Measurements from ENCODE around the gene SLC17A9.

The SLC17A9 gene

DNA sequence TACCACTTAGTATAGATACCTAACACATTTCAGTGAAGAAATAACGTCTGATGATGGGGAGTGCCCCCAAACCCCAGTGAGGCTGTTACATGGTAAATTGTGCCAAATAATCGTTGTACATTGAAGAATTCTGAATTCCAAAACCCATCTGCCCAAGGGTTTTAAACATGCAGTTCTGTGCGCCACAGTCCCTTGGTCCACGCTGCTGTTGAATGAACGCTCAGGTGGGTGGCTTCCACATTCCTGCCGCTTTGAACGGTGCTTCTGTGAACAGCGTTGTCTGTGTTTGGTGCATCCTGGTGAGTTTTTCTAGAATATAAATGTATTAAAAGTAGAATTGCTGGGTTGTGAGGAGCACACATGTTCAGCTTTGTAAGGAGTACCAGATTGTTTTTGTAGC lies 11.6 kb upstream of the SLC17A9 start:
- DNase-seq, result no peak

DNA sequence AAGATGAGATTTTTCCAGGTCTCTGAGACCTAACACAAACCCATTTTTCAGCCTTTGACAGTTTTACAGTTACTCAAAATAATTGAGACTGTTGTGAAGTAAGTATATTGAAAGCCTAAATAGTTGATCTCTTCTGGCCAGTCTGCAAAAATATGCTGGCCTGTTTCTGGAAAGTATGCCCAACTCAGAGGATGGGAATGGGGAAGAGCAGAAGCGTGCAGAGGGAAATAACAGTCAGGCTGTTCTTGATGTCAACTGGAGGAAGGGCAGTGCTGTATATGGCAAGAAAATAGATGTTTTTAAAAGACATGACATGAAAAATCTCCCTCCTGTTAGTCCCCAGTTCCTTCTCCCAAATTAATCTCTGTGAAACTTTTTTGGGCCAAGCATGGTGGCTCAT lies 10.7 kb upstream of the SLC17A9 start:
- no peak for DNase-seq

DNA sequence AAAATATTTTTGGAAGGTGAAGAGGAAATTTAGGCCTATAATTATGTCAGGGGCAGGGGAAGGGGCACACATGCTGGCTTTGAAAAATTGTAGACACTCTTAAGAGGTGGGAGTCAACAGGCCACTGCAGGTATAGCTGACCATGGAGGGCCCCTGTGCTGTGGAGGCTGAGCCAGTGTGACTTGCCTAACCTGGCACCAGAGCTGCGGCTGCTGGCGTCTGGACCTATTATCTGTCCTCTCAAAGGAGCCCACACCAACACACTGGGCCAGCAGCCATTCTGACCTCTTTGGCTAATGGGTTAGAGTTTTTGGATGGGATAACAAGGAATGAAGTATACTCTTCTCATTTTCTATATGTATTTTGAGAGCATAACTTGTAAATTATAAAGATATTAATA lies 10.1 kb upstream of the SLC17A9 start:
- no peak for DNase-seq

DNA sequence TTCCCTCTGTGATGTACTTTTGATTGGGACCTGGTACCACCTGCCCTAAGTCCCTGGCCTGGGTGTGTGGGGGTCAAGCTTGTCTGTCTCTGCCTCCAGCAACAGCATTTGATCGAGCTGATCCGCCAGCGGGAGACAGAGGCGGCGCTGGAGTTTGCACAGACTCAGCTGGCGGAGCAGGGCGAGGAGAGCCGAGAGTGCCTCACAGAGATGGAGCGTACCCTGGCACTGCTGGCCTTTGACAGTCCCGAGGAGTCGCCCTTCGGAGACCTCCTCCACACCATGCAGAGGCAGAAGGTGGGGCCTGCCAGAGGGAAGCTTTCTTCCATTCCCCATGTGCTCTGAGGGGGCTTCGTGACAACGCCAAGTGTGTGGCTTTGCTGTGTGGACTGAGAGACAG lies 9.1 kb upstream of the SLC17A9 start:
- DNase-seq, result no peak

DNA sequence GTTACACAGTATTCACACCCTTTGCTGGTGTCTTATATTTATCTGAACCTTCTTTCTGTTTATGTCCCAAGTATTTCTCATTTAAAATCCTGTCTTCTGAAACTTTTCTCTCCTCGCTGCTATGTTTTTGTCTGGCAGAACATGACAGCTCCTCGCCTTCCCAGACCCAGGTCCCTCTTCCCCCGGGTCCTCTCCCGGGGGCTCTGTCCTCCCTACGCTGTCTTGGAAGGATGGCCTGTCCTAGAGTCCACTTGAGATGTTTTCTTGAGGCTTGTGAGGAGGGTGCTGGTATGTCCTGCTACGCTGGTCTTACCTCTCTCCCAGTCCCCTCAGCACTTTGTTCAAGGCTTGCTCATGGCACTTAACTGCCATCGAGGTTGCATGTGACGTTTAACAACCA lies 8.3 kb upstream of the SLC17A9 start:
- no peak for DNase-seq

DNA sequence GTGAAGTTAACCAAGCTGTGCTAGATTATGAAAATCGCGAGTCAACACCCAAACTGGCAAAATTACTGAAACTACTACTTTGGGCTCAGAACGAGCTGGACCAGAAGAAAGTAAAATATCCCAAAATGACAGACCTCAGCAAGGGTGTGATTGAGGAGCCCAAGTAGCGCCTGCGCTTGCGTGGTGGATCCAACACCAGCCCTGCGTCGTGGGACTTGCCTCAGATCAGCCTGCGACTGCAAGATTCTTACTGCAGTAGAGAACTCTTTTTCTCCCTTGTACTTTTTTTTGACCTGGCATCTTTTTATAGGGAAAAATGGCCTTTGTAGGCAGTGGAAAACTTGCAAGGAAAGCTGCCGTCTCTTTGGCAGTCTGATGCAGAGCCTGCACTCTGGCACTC lies 7.8 kb upstream of the SLC17A9 start:
- DNase-seq, result no peak

DNA sequence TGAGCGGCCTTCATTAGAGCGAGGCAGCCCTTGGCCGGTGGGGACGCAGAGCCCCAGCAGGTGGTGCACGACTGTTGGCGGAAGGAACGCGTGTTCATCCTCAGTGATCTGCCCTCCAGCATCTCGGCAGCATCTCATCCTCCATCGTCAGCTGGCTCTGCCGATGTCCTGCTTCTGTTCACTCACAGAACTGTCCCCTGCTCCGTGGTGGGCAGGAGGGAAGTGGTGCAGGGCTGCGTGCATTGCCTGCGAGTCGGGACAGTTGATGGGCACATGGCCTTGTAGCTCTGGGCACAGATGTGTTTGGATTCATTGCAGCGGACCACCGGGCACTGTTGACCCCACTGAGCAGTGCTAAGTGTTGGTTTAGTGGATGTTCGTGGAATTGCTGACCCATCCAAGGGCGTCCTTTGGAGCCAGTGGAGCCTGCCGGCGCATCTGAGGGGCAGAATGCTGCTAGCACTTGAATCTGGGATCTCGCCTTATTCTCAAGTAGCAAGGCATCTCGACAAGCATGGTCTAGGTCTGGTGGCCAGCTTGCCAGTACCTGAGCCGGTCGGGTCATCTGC lies 6.7 kb upstream of the SLC17A9 start:
- DNase-seq, result no peak

DNA sequence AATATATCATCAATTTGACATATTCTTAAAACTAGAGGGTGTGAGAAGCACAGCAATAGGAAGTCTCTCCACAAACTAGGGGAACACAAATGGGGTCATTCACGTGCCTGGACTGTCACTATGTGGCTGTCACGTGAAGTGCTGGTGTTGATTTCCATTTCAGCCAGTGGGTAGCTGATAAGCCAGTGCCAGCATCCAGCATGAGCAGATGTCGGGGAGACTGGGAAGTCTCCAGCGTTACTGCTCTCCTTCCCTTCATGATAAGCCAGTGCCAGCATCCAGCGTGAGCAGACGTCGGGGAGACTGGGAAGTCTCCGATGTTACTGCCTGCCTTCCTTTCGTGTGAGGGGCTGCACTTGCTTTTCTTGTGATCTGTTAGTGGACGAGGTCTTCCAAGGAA lies 5.6 kb upstream of the SLC17A9 start:
- DNase-seq, result no peak

DNA sequence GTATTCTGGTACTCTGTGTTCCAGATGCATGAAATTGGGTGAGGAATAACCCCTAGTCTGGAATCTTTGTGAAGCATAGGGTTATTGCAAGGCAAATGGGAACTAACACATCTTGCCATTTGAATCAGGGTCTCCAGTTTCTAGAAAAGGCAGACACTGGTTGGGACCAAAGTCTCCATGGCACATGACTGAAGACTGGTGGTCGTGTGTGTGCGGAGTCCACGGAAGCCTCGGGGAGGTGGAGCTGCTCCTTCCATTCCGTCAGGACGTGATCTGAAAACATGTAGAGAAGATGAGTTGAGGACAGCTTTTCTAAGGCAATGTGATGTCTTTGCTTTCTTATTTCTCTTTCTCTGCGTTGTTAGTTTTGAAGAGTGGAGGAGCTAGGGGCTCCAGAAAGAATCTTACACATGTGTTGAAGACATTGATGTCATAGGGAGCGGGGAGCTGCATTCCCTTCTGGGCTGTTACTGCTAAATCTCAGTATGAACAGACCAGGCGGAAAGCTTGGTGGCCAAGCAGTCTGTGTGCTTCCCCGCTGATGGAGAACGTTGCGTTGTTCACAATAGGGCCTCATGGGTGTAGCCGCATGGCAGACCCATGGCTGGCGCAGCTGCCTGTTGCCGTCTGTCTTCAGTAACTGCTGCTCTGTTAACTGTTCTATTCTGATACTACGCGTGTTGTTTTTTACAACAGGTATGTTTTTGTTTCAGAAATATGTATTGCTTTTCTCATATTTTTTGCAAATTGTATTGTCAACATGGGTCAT lies 4.8 kb upstream of the SLC17A9 start:
- no peak for DNase-seq

DNA sequence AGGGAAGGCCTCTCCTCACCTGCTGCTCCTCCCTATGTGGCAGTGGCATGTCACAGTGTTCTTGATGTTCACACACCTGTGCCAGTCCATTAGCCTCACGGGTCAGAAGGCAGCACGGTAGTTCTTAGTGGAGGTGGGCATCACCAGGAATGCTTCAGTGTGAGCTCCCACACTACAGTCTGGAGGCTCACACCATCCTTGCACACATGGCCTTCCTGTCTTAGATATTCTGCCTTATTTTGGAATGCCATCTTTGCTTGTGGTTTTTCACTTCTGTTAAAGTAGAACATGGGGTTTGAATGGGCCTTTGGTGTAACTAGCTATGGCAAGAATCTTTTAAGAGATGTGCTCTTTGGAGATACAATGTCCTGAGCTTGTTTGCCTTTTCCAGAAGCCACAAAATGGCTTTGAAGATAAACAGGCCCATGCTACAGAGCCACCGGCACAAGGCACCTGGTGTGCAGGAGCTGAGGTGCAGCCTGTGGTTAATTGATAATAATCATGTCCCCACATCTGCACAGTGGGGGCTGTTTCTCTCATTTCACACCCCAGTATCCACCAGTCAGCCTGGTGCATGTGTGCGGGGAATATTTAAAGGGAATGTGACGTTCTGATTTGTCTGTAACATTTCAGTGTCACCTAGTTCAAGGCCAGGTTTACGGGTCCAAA lies 3.2 kb upstream of the SLC17A9 start:
- no peak for DNase-seq

DNA sequence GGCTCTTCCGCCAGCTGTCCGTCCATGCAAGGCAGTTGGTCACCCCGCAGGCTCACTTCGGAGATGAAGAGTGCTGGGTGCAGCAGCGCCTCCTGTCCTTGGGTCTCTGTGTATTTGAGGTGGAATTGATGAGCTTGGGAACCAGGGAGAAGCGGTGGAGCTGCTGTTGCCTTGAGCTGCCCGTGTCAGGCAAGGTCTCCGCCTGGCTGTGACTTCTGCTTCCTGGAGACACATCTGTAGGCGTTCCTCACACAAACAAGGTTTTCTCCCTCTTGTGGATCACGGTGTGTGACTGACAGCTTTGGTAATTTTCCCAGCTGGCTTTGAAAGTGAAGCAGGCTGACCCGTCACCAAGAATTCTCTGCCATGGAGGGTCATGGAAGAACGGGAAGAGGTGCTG lies 2.5 kb upstream of the SLC17A9 start:
- DNase-seq, result peak; percentile 13

DNA sequence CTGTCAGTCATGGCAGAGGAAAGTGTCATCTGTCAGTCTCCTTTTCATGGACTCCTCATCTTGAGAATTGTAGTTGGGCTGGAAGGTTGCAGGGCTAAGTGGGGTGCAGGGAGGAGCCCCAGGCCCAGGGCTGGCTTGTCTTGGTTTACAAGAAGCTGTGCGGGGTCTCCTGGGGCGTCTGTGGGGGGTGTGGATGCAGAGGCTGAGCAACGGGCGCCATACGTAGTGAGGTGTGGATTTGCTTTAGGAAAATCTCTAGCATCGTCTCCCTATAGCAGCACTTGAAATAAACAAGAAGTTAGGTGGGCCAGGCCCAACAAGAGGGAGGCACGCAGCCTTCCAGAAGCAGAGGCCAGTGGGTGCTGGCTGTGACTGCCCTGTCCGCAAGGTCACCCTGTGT lies 1.8 kb upstream of the SLC17A9 start:
- no peak for DNase-seq

DNA sequence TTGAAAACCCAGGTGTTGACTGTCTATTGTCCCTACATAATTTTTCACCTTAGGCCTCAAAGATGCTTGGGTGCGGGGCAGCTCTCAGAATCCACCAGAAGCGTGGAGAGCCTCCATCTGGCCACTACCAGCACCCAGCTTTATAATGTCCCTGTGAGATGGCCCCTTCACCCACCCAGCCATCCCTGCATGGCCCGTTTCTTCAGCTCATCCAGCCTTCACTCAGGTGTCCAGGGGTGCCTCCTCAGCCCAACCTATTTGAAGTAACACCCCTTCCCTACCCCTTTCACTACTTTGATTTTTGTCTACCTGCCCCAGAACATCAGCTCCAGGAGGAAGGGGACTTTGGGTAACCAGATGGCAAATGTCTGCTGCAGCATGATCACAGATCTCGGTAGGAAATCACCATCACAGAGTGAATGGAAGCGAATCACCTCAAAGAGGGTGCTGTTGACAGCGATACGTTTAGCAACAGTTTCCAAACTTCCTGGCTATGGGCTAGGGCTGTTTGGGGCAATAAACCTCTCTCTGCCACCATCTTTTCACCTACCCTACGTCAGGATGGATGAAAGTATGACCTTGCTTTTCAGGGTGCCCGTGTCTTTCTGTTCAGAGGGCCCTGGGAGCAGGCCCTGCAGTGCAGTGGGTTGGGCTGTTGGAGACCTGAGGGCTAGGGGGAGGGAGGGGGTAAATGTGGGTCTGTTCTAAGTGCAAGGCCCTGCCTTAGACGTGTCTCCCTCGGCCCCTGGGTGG lies 1.2 kb upstream of the SLC17A9 start:
- DNase-seq, result no peak

DNA sequence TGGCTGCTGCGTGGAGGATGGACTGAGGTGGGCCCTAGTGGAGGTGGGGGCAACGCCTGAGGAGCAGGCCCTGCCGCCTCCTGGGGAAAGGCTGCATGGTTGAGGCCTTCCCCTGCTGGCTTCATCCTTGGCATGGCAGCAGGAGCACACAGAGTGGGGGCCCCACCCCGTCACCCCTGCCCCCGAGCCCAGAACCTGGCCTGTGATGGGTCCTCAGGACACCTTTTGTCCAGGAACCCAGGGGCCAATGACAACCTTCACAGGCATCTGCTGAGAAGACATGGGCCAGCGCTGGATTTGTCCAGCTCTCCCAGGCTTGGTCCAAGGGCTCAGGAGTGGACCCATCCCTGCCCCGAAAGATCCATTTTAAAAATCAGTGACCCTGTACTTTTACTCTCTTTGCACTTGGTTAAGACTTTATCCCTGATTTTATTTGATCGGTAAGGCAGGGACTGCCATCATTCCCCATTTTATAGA lies 575 bp upstream of the SLC17A9 start:
- no peak for DNase-seq

DNA sequence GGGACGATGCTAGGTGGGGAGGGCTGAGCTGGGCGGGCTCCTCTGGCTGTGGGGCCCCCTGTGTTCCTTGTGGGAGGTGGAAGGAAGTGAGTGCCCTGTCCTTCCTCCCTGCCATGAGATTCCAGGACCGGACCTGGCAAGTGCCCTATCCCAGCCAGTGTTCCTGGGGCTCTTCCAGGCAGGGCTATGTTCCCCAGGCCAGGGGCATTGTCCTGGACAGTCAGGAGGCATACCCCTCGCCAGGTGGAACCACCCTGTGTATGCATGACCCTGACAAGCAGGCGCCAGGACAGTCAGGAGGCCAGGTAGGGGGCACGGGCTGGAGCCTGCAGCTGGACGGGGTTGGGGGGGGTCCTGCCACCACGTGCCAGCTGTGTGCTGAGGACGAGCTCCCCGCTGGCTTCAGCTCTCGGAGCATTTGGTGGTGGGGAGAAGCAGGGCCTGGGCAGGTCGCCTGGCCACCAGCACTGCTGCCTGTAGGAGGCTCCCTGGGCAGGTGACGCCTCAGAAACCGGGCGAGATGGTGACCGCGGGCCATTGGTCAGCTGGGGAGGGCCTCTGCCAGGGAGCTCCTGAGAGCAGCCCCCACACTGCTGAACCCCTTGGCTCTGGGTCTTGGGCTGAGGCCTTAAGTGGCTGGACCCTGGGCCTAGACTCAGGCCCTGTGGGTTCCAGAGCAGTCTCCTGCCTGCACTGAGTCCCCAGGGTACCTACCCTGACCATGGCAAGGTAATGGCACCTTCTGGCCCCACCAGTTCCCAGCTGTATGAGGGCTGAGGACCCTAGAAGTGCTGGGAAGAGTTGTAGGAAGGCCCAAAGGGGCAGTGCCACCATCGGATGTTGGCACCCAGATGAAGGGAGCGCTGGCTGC lies 694 bp downstream of the SLC17A9 start:
- no peak for DNase-seq

DNA sequence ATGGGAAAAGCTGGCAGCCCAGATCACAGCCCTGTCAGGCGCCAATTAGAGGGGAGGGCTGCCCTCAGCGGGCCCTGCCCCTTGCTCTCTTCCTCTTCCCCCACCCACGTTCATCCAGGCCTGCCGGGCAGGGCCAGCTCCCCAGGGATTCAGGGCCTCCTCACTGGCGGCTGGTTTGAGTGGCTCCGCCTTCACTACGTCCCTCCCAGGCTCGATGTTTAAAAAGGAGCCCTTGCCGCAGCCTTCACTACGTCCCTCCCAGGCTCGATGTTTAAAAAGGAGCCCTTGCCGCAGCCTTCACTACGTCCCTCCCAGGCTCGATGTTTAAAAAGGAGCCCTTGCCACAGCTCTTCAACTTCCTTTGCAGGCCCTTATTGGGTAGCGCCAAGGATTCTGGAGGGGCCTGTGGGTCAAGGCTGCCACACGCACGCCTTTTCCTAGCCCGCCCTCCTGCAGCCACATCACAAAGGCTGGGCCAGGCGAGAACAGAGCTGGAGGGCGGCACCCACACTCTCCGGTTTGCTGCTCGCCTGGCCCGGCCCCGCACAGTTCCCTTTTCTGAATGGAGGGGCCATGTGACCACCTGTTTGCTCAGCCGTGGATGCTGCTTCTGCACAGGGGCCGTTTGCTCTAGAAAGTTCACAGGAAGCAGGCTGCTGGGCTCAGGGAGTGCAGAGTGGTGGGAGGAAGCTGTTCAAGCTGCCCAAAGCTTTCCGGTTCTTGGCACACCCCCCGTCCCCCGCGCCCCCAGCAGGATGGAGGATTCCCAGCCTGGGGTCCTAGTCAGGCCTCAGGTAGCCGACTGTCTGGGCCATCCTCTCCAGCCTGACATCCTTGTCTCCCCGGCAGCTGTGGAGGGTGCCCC lies 1.6 kb downstream of the SLC17A9 start:
- peak; percentile 87 for DNase-seq

DNA sequence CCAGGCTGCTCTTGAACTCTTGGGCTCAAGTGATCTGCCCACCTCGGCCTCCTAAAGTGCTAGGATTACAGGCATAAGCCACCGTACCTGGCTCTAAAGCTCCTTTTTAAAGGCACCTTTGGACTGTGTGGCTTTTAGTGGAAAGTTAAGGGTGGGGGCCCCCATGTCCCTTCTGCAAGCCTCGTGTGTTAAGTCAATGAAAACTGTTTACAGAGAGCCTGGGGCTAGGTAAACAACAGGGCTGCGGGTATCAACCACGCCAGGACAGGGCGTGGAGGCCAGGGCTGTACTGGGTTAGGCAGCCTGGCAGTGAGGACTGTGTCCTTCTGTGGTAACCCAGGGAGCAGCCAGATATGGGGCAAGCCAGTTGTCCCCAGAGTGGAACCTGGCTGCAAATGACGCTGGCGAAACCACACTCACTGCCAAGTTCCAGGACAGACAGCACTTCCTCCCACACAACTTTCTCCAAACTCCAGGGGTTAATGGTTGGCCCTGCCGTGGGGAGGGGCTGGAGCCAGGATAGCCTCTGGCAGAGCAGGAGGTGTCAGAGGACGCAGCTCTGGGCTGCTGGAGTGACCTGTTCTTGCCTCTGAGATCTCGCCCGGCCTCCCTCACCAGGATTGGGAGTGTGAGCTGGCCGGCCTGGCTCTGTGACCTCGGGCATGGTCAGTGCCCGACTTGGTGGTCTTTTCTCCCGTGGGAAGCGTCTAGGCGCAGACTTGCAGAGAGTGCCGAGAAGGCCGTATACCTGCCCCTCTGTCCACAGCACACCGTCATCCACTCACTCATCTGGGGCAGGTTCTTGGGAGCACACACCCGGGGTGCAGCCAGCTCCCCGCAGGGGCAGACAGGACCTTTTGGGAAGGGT lies 3.2 kb downstream of the SLC17A9 start:
- DNase-seq, result no peak

DNA sequence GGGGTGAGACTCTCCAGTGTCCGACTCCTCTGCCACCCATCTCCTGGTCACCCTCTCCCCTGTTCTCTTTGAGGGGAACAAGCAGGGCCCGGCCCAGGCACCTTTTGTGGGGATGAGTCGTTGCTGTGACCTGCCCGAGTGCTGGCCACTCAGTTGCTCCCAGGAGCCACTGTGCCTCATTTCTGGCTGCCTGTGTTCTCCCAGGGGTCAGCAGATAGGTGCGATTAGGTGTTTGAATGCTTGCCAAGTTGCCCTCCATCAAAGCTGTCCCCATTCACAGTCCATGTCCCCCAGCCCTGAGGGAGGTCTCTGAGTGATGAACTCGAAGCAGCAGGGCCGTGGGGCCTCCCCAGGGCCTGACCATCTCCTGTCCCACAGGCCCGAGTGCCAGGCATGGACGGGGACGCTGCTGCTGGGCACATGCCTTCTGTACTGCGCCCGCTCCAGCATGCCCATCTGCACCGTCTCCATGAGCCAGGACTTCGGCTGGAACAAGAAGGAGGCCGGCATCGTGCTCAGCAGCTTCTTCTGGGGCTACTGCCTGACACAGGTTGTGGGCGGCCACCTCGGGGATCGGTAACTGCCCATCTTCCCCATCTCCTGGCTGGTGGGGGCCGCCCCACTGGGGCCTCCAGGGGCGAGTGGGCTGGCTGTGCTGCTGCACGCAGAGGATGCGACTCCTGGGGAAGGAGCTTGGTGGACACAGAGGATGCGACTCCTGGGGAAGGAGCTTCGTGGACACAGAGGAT lies 4.1 kb downstream of the SLC17A9 start:
- DNase-seq, result no peak

Data from suppressor macrophage treated with lipopolysaccharide for 4 hours (primary cell).